GM10847 (cell line): ENCODE measurements around the gene TIMP1.

Experiments used
- POLR2A ChIP-seq: IDR thresholded peaks from 2 replicates; pipeline ENCODE4 v1.6.1; 2011; ENCODE audit not compliant: insufficient read length; ENCODE audit errors: extremely low read depth

Gene TIMP1

DNA sequence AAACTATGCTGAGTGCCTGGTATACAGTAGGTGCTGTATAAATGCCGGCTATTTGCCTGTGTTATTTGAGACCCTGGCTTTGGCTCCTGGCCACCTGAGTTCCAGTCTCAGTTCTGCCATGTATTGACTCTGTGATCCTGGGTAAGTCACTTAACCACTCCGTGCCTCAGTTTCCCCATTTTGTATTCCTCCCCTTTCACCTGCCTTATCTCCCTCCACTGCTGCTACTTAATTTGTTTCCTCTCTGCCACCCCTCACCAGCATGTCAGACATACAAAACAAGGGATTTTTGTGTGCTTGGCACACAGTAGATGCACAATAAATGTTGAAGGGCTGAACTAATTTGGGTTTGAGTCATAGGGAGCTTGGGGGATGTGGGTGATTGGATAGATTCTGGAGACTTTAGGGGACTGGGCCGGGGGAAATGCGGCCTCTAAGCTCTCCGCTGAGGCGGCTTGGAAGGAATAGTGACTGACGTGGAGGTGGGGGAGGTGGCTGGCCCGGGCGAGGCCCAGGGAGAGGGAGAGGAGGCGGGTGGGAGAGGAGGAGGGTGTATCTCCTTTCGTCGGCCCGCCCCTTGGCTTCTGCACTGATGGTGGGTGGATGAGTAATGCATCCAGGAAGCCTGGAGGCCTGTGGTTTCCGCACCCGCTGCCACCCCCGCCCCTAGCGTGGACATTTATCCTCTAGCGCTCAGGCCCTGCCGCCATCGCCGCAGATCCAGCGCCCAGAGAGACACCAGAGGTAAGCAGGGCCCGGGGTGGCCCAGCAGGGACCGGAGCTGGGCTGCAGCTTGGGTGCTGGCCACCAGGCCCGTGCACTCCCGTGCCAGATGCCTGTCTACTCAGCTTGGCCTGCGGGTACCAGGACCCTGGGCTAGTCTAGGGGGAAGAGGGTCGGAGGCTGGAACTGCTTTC is at the start of gene TIMP1:
TIMP1 (plus strand) TSS at position 706 of the 917 bp plus-strand sequence. CDS start 980 bp downstream, outside the sequence.
- peak; percentile 39 for TF ChIP-seq POLR2A

GRCh38 chrX:47539860-47540259 is 42.4 kb upstream of the TIMP1 start:
- no peak for TF ChIP-seq POLR2A

GRCh38 chrX:47540754-47541538 is 41.3 kb upstream of the TIMP1 start:
- no peak for TF ChIP-seq POLR2A

- no peak for TF ChIP-seq POLR2A
These were observed 38.7 kb upstream of the TIMP1 start for GRCh38 chrX:47543496-47543895.

DNA sequence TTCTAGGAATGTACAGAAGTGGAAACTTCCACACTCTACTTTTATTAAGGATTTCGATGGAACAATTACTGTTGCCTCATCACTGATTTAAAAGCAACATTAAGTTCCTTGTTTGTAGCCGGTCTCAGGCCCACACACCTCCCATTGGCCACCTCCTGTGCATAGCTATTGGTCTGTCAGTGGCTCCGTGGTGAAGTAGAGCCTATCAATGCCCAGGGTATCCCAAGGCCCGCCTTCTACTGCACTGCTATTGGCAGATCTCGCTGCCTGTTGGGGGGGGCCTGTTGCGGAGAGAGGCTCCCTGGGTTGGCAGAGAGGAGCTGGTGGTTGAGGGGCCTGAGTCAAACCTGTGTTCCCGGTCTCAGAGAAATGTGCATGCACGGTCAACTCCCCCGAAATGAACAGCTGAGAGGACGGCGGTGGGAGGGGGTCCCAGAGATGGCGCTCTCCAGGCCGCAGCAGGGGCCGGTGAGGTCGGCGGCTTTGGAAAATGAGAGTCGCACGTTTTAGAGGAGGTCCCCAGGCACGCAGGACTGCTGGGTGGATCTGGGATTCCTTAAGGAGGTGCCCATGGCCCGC is 26.1 kb upstream of the TIMP1 start:
- peak; percentile 55 for TF ChIP-seq POLR2A

DNA sequence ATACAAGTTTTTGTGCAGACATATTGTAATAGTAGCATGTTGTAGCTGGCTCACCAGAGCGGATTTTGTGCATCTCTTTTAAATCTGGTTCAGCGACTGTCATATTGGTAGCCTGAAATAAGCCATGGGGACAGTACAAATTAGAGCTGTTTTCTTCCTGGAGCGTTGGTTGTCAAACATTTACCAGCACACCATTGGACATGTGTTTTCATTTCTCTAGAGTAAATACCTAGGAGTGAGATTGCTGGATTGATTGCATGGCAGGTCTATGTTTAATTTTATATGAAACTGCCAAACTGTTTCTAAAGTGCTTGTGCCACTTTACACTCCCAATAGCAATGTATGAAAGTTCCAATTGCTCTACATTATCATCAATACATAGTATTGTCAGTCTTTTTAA is 23.8 kb upstream of the TIMP1 start:
- no peak for TF ChIP-seq POLR2A

- no peak for TF ChIP-seq POLR2A
These were observed 21.9 kb upstream of the TIMP1 start for GRCh38 chrX:47560179-47560933.

- TF ChIP-seq POLR2A, result peak; percentile 59
These were observed 21.1 kb upstream of the TIMP1 start, which contains the start of gene ARAF for GRCh38 chrX:47560934-47561658. ARAF (plus strand) TSS chrX:47561205; CDS start chrX:47562968, 1,763 bp downstream.

- TF ChIP-seq POLR2A, result no peak
These were observed 20.5 kb upstream of the TIMP1 start for GRCh38 chrX:47561659-47562151.

- no peak for TF ChIP-seq POLR2A
These were observed 19.5 kb upstream of the TIMP1 start for GRCh38 chrX:47562615-47563243.

GRCh38 chrX:47563801-47564315 is 18.4 kb upstream of the TIMP1 start:
- no peak for TF ChIP-seq POLR2A

DNA sequence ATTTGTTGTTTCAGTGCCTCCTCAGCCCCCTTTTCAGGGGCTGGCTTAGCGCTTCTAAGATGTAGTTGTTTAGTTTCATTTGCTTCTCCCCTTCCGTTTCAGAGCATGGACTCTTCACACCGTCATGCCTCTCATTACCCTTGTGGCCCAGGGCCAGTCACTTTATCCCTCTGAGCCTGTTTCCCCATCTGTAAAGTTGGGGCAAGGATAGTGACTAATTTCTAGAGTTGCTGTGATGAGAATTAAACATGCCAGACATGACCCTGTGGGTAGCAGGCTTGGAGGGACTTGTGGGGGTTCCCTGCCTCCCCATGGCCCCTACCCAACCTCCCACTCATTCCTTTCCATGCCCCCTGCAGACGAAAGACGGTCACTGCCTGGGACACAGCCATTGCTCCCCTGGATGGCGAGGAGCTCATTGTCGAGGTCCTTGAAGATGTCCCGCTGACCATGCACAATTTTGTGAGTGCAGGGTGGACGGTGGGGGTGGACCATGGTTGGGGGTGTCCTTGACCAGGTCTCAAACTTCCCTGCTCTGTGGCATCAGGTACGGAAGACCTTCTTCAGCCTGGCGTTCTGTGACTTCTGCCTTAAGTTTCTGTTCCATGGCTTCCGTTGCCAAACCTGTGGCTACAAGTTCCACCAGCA is 17.7 kb upstream of the TIMP1 start:
- no peak for TF ChIP-seq POLR2A

- TF ChIP-seq POLR2A, result no peak
These were observed 15.4 kb upstream of the TIMP1 start for GRCh38 chrX:47566841-47567240.
